GM19463 (cell line): ENCODE results near the gene AKT1.
"Not testable (repeated sequence)": the region's sequence is repeated elsewhere in the genome, so short reads cannot be mapped to it uniquely, and the experiment has no call there.

Source experiments
- ATAC-seq: cut with Tn5 transposase; IDR thresholded peaks from one replicate; pipeline ENCODE4 v1.9.1; 2021; ENCODE audit warnings: mild to moderate bottlenecking, moderate library complexity; ENCODE audit not compliant: unreplicated experiment

Gene AKT1

DNA sequence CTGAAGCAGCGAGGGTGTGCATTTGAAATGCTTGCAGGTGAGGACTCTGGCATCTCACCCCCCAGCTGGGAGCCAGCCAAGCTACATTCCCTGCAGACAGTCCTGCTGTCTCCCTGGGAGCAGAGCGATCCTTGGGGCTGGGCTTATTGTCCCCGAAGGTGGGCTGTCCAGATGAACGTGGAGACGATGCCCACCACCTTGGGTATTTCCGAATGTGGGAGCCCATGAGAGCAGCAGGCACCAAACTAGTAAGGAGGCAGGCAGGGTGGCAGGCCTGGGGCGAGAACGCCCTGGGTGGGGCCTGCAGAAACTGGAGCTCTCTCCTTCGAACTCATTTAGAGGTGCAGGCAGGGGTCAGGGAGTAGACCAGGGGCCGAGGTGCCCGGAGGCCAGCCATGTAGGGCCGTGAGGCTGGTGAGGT, 23.8 kb upstream of the AKT1 start:
- no peak for ATAC-seq

DNA sequence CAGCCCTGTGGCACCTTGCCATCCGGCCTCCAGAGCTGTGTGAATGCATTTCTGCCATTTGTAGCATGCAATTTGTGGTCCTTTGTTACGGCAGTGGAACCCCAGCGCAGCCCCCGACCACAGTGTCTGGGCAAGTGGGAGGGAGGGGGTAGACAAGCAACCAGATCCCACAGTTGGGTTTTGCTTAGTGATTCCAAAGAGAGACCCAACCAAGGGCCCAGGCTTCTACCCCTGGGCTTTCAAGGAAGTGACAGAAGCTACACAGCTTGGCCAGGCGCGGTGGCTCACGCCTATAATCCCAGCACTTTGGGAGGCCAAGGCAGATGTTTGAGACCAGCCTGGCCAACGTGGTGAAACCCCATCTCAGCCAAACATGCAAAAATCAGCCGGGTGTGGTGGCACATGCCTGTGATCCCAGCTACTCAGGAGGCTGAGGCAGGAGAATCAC, 23.2 kb upstream of the AKT1 start:
- no peak for ATAC-seq

DNA sequence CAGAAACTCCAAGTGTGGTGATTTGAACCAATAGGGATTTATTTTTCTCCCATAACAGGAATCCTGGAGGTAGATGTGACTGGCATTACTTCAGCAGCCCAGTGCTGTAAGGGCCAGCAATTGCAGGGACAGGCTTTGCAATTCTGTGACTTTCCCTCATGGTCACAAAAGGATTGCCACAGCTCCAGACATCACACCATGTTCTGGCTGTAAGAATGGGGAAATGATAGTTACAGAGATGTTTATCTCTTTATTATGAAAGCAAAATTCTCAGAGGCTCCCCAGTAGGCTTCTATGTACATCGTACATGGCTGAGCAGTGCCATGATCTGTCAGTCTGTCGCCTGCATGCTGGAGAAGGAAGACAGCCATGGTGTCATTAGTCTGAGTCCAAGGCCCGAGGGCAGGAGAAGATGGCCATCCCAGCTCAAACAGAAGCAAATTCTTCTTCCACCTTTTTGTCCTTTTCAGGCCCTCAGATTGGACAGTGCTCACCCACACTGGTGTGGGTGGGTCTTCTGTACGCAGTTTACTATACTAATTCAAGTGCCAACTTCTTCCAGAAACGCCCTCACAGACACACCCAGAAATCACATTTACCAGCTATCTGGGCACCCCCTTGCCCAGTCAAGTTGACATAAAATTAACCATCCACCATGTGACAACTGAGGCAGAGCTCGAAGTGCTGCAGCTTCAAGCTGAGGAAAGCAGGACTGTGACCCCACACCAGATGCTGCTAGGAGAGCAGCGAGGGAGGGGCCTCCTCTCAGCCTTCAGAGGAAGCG, 22.6 kb upstream of the AKT1 start:
- ATAC-seq: no peak

DNA sequence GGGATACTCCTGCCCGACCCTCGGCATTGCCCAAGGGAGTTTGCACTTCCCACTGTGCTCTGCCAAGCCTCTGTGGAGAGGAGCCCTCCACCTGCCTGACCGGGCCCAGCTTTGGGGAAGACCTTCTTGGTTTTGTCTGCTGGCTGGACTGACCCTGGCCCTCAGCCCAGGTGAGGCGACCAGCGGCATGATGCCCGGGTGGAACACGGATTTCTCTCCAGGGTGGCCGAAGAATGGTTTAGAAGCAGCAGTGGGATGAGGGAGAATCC, 21.0 kb upstream of the AKT1 start:
- ATAC-seq: no peak

DNA sequence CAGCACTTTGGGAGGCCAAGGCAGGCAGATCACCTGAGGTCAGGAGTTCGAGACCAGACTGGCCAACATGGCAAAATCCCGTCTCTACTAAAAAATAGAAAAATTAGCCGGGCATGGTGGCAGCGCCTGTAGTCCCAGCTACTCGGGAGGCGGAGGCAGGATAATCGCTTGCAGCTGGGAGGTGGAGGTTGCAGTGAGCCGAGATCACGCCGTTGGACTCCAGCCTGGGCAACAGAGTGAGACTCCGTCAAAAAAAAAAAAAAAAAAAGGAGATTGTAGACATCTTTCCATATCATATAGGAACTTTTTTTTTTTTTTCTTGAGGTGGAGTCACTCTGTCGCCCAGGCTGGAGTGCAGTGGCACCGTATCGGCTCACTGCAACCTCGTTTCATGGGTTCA, 19.2 kb upstream of the AKT1 start:
- ATAC-seq: not testable (repeated sequence)

DNA sequence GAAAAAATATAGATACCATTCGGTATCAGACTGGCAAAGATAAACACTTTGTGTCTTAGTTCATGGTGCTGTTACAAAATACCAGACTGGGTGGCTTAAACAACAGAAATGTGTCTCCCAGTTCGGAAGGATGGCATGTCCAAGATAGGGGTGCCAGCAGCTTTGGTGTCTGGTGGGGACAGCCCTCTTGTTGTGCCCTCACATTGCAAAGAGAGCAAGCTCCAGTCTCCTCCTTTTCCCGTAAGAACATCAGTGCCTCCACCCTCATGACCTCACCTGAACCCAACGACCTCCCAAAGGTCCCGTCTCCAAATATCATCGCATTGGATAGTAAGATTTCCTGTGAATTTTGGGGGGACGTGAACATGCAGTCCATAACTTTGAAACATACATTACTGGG, 17.7 kb upstream of the AKT1 start:
- no peak for ATAC-seq

DNA sequence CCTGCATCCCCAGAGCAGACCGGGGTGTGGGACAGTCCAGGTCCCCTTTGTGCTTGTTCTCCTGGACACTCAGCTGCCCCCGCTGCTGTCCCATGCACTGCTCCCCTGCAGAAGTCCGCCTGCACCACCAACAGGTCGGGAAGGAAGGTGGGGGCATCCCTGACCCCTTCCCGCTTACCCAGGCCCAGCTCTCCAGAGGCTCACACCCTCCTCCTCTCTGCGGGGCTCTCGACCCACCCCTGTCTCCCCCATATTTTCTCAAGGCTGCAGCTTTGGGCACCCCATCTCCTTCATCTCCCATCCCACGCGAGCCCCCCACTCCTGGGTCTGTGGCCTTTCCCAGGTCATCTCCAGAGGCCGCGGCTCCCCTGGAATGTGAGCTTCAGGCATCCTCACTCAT, 14.8 kb upstream of the AKT1 start:
- ATAC-seq: no peak

DNA sequence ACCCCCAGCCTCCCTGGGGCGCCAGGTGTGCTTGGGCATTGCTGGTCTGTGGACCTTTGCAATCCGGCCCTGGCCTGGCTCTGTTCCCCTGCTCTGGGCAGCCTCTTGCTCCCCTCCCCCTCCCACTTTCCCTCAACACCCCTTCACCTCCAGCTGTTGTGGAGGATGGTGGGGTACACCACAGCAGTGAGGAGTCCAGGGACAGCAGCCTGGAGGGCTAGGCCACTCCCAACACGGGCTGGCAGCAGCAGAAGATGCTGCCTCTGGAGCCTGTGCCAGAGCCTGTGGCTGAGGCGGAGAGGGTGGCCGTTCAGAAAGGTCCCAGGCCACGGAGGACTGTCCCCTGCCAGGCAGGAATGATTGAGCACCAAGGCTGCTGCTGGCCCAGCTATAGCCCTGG, 12.9 kb upstream of the AKT1 start:
- ATAC-seq: no peak

DNA sequence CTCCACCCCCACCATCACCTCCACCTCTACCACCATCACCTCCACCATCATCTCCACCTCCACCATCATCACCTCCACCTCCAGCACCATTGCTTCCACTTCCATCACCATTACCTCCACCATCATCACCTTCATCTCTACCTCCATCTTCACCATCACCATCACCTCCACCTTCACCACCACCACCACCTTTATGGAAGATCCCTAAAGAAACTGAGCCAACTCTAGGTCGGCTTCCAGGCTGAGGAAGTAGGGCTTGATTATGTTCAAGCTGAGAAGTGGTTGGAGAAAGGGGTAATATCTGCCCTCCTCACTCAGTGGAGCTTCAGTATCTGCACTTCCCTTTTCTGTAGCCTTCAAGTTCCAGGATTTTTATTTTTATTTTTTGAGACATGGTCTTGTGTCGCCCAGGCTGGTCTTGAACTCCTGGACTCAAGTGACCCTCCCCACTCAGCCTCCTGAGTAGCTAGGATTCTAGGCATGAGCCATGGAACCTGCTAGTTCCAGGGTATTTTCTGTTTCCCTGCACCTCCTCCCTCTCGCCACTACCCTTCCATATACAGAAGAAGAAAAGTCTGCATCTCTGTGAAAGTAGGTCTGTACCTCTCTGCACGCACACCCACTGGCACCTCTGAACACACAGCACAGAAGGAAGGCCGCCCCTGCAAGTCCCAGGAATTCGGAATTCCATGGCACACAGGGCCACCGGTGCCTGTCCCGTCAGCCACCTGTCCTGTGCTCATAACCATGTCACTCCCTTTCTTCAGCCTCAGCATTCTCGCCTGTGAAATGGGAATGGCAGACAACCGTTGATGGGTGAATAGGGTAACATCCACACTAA, 11.3 kb upstream of the AKT1 start:
- ATAC-seq: no peak

DNA sequence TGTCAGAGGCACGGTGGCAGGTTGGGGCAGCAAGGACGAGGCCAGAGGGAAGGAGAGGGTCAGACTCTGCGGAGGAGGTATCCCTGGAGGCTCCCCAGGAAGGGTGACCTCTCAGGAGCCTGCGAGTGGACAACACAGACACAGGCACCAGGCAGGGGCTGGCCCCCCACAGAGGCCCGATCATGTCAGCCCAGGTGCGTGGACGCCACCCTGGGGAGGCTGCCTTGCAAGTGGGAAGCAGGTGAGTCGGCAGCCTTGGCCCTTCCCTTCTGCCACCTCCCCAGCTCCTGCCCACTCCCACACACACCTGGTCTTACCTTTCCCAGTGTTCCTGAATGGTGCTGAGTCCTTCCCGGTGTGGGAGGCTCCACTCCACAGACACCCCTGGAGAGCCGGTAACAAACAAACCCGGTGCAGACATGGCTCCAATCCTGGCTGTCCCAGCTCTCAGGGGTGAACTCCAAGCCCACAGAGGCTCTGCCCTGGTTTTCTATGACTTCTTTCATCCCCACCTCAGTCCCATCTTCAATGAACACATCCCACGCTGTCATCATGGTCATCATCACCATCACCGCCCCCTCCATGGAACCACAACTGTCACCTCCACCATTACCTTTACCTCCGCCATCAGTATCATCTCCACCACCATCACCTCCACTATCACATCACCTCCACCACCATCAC, 10.5 kb upstream of the AKT1 start:
- no peak for ATAC-seq

DNA sequence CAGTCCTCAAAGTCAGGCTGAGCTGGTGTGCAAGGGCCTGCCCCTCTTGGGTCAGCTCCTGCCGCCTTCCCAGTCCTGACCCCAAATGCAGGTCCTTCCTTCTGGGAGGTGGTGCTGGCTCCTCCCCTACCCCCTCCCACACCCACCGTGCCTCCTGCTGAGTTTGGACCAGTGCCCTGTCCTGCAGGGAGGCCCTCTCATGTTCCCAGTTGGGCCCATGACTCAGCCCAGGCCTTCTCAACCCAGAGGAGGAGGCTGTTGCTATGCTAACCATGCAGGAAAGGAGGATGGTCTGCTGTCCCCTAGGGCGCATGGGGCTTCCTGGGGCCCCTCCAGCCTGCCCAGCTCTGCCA, 9.8 kb upstream of the AKT1 start:
- no peak for ATAC-seq

DNA sequence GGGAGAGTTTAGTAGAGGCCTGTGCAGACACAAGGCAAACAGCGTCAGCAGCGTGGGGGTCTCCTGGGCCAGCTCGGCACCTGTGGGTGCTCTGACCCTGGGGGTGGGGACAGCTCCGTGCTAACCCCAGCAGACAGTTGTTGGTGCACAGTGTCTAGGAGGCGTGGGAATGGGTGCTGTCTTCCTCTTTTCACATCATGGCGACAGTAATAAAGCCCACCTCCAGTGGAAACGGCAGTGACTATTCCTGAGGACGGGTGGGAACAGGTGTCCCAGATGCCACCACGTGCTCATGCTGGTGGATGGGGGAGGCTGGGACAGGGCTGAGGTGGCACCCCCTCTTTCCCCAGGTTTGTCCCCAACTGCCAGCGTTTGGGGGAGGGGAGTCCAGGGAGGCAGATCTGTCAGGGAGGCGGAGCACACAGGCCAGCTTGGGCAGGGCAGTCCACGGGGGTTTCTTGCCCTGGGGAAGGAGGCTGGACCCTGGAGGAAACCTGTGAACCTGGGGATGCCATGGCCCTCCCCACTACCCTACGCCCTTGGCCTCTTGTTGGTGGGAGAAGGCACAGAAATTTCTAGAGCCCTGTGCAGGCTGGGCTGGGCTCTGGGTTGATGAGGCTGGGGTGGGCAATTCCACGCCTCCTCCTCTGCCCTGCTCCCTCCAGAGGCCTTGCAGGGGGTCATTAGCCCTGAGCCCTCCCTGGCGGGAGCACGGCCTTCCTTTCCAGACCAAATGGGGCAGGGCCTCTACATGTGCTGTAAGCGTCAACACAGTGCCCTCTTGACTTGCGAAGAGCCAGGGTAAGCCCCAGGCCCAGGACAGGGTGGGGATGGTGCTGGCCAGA, 9.2 kb upstream of the AKT1 start:
- no peak for ATAC-seq

DNA sequence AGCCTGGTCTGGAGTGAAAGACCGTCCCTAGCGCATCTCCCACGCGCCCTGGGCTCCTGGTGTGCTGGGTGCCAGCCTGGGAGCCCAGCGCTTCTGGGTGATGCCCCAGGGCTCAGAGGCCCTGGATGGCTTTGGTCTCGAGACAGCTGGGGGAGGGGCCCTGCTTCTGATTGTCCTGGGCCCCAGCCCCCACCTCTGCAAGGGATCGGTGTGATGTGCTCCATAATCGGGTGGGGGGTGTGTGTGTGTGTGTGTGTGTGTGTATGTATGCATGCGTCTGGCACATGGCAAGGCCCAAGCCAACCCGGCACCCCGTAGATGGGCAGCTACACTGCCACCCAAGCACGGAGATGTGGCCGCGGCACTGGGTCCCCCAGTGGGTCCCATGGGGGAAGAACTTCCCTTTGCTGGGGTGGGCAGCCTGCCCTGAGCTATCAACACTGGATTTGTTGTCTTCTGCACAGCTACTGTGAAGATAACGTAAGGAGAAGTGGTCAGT, 8.4 kb upstream of the AKT1 start:
- no peak for ATAC-seq

DNA sequence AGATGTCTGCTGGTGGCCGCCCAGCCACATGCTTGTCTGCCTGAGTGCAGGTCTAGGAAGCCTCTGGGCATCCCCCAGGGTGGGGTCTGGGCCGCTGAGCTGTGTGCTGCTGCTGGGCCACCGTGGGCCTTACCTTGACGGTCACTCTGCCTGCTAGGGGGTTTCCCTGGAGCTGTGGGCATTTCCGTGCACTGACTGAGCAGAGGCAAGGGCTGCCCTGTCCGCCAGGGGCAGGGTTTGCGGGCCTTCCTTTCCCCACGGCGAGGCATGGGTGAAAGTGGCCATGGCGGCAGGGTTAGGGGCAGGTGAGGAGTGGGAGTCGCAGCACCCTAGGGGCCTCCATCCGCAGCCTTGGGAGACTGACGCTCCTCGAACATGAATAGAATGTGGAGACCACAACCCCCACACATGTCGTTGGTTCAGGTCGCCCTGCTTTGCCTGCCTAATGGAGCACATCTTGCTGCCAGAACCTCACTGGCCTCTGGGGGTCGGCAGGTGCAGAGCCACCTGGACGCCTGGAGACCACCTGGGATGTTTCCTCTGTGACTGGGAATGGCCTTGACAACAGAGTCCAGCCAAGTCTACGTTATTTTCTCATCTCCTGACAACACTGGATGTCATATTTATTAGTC, 7.8 kb upstream of the AKT1 start:
- no peak for ATAC-seq

DNA sequence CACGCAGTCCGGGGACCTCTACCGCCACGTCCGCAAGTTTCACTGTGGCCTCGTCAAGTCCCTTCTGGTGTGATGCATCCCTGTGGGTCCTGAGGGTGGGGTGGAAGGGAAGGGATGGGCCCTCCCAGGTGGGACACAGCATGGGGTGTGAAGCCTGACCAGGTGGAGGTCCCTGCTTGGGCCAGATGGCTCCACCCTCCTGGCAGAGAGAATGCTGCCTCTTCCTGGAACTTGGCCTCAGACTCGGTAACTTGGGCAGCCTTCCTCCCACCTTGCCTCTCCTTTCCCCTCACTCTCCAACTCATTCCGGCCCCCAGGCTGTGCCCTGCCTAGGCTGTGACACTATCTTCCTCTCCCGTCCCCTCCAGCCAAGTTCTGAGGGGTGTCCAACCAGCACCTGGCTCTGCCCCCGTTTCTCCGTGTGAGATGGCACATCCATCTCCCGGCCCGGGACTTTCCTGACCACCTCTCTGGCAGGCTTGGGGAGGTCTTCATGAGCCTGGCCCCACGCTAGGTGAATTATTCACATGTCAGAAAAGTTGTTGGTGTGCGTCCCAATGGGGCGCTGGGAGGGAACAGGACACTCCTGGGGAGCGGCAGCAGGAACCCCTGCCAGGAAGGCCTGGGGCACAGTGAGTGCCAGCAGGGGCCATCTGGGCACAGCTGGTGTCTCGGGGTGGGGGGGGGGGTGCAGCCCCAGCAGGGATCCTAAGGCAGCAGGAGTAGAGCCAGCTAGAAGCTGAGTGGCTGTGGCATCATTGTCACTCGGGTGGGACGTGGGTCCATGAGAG, 7.0 kb upstream of the AKT1 start:
- ATAC-seq: no peak

DNA sequence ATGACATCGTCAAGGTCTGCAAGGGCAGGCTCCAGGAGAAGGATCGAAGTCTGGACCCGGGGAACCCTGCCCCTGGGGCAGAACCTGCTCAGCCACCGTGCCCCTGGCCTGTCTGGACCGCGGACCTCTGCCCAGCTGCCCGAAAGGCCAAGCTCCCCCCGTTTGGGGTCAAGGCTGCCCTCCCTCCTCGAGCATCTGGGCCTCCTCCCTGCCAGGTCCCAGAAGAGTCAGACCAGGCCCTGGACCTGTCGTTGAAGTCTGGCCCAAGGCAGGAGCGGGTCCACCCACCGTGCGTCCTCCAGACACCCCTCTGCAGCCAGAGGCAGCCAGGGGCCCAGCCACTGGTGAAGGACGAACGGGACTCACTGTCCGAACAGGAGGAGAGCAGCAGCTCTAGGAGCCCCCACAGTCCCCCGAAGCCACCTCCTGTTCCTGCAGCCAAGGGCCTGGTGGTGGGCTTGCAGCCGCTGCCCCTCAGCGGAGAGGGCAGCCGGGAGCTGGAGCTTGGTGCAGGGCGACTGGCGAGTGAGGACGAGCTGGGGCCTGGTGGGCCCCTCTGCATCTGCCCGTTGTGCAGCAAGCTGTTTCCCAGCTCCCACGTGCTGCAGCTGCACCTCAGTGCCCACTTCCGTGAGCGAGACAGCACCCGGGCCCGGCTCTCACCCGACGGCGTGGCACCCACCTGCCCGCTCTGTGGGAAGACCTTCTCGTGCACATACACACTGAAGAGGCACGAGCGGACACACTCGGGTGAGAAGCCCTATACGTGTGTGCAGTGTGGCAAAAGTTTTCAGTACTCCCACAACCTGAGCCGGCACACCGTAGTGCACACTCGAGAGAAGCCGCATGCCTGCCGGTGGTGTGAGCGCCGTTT, 6.2 kb upstream of the AKT1 start:
- no peak for ATAC-seq

DNA sequence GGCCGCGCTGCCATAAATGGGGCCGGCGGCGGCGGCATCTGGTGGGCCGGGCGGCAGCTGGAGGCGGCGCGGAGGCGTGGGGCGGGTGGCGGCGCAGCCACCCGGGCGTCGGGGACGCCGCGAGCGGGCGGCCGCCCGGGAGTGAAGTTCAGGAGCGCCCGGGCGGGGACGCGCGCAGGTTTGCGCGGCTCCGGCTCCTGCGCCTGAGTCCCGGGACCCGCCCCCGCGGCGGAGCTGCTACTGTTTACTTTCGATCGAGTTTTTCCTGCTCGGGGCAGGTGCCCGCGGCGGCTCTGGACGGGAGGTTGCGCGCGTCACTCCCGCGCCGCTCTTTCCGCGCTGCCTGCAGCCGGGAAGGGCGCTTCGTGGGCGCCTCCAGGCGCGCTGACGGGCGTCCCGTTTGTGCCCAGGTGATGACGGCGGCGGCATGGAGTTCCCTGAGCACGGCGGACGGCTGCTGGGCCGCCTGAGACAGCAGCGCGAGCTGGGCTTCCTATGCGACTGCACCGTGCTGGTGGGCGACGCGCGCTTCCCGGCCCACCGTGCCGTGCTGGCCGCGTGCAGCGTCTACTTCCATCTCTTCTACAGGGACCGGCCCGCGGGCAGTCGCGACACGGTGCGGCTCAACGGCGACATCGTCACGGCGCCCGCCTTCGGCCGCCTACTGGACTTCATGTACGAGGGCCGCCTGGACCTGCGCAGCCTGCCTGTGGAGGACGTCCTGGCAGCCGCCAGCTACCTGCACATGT, 5.4 kb upstream of the AKT1 start, which contains the start of gene ZBTB42:
ZBTB42 (plus strand) TSS at position 331 of the 749 bp plus-strand sequence; CDS start at position 428, 97 bp downstream.
- ATAC-seq: peak; percentile 45
